ENCODE results near the gene CADM1. TPM values are rescaled to one million over a fixed set of nuclear protein-coding genes. Genes with fewer than 3 reads are reported as not detected.

CADM1 gene
- total and polyA plus RNA-seq, 11 donors: 11.4 to 80.2 (median 40.6) TPM

DNA sequence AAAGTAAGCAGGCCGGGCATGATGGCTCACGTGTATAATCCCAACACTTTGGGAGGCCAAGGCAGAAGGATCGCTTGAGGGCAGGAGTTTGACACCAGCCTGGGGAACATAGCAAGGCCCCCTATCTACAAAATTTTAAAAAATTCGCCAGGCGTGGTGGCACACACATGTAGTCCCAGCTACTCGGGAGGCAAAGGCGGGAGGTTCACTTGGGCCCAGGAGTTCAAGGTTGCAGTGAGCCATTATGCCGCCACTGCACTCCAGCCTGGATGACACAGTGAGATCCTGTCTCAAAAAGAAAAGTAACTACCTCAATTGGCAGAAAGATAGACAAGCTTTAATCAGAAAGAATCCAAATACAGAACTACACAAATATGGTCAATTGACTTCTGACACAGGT, 31.0 kb downstream of the CADM1 start:
- ATAC-seq (no peak), DNase-seq (no peak)
- intact Hi-C loops (cut with DNase I): no loop called here
- Histone ChIP-seq H3K36me3 (no peaks in the 10 kb centered on the region), H3K4me1 (peaks cover 0 to 4% (median 0%) of the 10 kb centered on the region in 12 donors), H3K9me3 (no peaks in the 10 kb centered on the region), H3K27me3 (no peaks in the 10 kb centered on the region), H3K27ac (no peak overlapping the region), H3K4me3 (no peak overlapping the region)
- TF ChIP-seq, protein P1, sequence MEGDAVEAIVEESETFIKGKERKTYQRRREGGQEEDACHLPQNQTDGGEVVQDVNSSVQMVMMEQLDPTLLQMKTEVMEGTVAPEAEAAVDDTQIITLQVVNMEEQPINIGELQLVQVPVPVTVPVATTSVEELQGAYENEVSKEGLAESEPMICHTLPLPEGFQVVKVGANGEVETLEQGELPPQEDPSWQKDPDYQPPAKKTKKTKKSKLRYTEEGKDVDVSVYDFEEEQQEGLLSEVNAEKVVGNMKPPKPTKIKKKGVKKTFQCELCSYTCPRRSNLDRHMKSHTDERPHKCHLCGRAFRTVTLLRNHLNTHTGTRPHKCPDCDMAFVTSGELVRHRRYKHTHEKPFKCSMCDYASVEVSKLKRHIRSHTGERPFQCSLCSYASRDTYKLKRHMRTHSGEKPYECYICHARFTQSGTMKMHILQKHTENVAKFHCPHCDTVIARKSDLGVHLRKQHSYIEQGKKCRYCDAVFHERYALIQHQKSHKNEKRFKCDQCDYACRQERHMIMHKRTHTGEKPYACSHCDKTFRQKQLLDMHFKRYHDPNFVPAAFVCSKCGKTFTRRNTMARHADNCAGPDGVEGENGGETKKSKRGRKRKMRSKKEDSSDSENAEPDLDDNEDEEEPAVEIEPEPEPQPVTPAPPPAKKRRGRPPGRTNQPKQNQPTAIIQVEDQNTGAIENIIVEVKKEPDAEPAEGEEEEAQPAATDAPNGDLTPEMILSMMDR (IDR thresholded peaks at IDR 0.05): no peak
- no peak for TF ChIP-seq POLR2A (IDR thresholded peaks at IDR 0.05)
- WGBS, 4 donors: 91 to 97% (median 96%) methylated on average over 8 of the region's 8 CpGs

DNA sequence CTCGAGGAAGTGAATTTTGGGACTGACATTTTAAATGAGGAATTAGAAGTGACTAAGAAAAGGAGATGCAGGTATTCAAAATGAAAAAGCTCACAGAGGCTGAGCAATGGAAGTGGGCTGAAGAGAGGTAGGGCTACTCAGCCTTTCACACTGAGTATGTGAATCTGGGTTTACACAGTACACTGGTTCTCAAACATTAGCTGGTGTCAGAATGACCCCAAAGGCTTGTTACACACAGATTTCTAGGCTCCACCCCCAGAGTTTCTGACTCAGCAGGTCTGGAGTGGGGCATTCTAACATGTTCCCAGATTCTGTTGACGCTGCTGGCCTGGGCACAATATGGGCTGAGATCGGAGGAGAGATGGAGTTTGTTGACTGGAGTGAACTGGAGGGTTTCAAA, 32.8 kb downstream of the CADM1 start:
- no peak overlapping the region for H3K4me3 ChIP-seq
- no peaks in the 10 kb centered on the region for H3K9me3 ChIP-seq
- H3K36me3 ChIP-seq: no peaks in the 10 kb centered on the region
- DNase-seq (no peak), ATAC-seq (peak in 1 of 4 donors; percentile 47)
- H3K27me3 ChIP-seq: no peaks in the 10 kb centered on the region
- H3K27ac ChIP-seq: no peak overlapping the region
- intact Hi-C loops (cut with DNase I): no loop called here
- H3K4me1 ChIP-seq: peaks cover 0 to 4% (median 0%) of the 10 kb centered on the region in 12 donors
- 79 to 85% (median 83%) methylated on average over 3 of the region's 3 CpGs for WGBS, 4 donors
- no peak for TF ChIP-seq POLR2A (IDR thresholded peaks at IDR 0.05)
- TF ChIP-seq, protein P1 (IDR thresholded peaks at IDR 0.05): no peak

DNA sequence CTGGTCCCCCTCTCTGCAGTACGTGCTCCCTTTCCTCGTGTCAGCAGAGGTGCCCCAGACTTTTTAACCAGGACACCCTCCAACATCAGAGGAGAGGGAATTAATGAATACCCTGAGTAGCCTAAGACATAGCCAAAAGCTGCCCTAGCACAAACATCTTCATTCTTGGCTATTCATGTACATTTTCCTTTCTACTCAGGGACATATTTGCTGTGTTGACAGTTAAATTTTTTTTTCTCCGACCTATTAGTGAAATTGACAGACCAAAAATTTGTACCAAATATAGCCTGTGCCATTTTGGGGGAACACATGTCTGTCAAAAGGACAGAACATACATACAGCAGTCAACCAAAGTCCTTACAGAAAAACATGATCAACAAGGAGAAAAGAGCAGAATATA, 33.3 kb downstream of the CADM1 start:
- H3K27me3 ChIP-seq: no peaks in the 10 kb centered on the region
- H3K36me3 ChIP-seq: no peaks in the 10 kb centered on the region
- 79 to 93% (median 81%) methylated on average over 3 of the region's 3 CpGs for WGBS, 4 donors
- DNase-seq: no peak
- TF ChIP-seq POLR2A (IDR thresholded peaks at IDR 0.05): no peak
- TF ChIP-seq, protein P1 (IDR thresholded peaks at IDR 0.05): no peak
- intact Hi-C loops (cut with DNase I): no loop called here
- no peak overlapping the region for H3K27ac ChIP-seq
- no peaks in the 10 kb centered on the region for H3K9me3 ChIP-seq
- no peak overlapping the region for H3K4me3 ChIP-seq
- no peak for ATAC-seq
- H3K4me1 ChIP-seq: peaks cover 0 to 4% (median 0%) of the 10 kb centered on the region in 12 donors

DNA sequence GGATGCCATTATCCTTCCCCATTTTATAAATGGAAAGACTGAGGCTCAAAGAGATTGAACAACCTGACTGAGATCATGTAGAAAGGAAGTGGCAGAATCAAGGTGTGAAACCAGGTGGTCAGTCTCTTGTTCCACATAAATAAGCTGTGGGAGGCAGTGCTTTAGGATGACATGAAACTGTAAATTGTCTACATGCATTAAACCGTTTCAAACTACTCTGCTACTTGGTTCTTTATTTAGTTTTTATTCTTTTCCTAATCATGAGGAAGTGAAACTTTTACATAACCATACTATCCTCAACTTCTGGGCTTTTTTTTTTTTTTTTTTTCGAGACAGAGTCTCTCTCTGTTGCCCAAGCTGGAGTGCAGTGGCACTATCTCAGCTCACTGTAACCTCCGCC, 34.9 kb downstream of the CADM1 start:
- intact Hi-C loops (cut with DNase I): no loop called here
- TF ChIP-seq, protein P1 (IDR thresholded peaks at IDR 0.05): no peak
- TF ChIP-seq POLR2A (IDR thresholded peaks at IDR 0.05): no peak
- ATAC-seq: no peak
- no peak overlapping the region for H3K27ac ChIP-seq
- H3K4me3 ChIP-seq: no peak overlapping the region
- no peak for DNase-seq
- H3K4me1 ChIP-seq: peaks cover 0 to 4% (median 0%) of the 10 kb centered on the region in 12 donors
- no peaks in the 10 kb centered on the region for H3K36me3 ChIP-seq
- no peaks in the 10 kb centered on the region for H3K27me3 ChIP-seq
- no peaks in the 10 kb centered on the region for H3K9me3 ChIP-seq
- 72 to 82% (median 81%) methylated on average over 3 of the region's 3 CpGs for WGBS, 4 donors

Measured in heart left ventricle (tissue), 16 donors.